ENCODE measurements around the gene GSTT2.
A peak's percentile ranks its signal among the peaks of the same experiment; 100 is the strongest.
"Not testable (repeated sequence)": the region's sequence is repeated elsewhere in the genome, so short reads cannot be mapped to it uniquely, and the experiment has no call there.

The GSTT2 gene

DNA sequence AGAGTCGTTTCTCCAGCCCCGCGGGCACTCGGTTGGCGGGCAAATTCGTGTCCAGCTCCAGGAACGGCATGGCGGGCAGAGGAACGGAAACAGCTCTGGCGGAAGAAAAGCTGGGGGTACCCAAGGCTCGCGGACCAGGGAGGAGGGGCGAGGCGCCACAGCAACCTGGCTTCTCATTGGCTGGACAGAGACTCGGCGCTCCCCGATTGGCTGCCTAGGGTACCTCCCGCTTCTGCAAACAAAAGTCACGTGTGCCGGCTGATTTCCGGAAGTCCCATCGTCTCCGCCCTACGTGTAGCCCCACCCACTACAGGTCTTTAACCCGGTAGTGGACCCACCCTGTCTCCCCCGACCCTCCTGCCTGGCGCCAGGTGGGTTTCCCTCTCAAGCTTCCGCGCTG is 5.6 kb upstream of the GSTT2 start, which contains the start of gene DDT:
Gene DDT, minus strand, starts transcription at position 97 of the 400 bp plus-strand sequence. Its CDS starts 27 bp downstream, at position 70.
- not testable (repeated sequence) for DNase-seq (ENCODE audit: low spot score)
- peak; percentile 82 for FAIRE-seq

DNA sequence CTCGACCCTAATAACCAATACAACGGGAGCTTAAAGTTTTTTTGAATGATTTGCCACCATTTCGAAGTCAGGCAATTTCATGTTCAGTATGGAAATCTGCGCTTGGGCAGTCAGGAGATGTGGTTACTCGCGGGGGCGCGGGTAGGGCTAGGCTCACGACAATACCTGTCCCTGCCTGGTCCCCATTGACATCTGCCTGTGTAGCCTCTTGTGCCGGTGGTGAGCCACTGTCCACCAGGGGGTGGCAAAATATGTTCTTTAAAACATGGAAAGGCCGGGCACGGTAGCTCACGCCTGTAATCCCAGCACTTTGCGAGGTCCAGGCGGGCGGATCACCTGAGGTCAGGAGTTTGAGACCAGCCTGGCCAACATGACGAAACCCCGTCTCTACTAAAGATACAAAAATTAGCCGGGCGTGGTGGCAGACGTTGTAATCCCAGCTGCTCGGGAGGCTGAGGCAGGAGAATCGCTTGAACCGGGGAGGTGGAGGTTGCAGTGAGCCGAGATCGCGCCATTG is 5.0 kb upstream of the GSTT2 start:
- DNase-seq (ENCODE audit: low spot score); FAIRE-seq: not testable (repeated sequence)

GRCh38 chr22:23977304-23977703 is 2.6 kb upstream of the GSTT2 start:
- FAIRE-seq; DNase-seq (ENCODE audit: low spot score): not testable (repeated sequence)

- FAIRE-seq; DNase-seq (ENCODE audit: low spot score): not testable (repeated sequence)
Measured at GRCh38 chr22:23980567-23980966, 633 bp downstream of the GSTT2 start.

DNA sequence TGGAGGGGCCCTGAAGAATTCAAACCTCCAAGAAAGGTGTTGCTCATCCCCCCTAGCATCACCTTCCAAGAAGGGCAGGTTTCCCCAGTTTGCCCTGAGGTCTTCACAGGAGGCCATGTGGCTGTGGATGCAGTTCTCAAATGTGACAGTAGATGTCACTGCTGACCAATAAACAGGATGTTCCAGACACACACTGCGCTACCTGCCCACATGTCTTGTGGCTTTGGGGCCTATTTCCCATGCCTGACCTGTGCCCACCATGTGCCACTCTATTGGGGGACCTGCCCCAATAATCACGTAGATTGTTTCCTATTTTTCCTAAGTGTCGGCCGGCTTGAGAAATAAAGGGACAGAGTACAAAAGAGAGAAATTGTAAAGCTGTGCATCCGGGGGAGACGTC is 4.5 kb downstream of the GSTT2 start:
- no peak for DNase-seq (ENCODE audit: low spot score)
- no peak for FAIRE-seq

GRCh38 chr22:23986089-23986488 is 6.2 kb downstream of the GSTT2 start:
- DNase-seq (ENCODE audit: low spot score); FAIRE-seq: not testable (repeated sequence)

DNA sequence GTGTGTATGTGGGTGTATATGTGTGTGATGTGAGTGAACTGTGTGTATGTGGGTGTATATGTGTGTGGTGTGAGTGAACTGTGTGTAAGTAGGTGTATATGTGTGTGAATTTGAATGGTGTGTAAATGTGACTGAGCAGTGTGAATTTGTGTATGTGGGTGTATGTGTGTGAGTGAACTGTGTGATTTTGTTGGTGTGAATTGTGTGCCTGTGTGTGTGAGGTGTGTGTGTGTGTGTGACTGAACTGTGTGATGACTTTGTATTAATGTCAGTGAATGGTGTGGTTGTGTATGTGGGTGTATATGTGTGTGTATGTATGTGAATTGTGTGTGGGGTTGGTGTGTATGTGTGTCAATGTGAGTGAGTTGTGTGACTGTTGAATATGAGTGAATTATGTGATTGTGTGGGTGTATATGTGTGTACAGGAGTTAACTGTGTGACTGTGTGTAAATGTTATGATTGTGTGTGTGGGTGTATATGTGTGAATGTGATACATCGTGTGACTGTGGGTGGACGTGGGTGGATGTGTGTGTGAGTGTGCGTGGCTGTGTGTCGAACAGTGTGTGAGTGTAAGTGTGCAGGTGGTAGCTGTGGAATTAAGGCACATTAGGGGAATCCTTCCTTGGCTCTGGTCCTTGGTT is 6.7 kb downstream of the GSTT2 start:
- DNase-seq (ENCODE audit: low spot score); FAIRE-seq: not testable (repeated sequence)

DNA sequence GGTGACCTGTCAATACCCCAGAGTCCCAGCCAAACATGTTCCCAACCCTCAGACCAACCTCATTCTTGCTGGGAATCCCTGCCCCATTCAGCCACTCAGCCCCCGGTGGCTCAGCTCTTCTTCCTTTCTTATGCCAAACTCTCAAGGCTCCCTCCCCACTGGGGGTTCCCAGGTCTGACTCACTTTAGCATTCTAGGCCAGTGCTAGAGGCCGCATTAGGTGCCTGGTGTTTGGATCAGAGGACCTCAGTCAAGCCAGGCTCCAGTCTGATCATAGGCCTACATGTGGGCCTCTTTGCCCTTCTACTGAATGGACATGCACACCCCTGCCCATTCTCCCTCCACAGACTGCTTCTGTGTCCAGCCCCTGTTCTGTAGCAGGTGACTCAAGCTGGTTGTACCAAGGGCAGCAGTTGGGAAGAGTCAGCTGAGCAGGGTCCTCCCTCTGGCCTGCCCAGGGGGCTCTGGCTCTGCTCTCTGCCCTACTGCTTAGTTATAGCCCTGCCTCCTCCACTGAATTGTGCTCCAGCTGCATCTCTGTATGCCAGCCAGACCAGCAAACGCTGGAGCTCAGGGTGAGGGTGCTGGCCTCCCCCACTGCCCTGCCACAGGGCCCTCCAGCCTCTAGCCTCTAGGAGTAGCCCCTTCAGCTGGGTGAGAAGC is 9.8 kb downstream of the GSTT2 start:
- DNase-seq (ENCODE audit: low spot score); FAIRE-seq: not testable (repeated sequence)

- FAIRE-seq; DNase-seq (ENCODE audit: low spot score): not testable (repeated sequence)
Measured at GRCh38 chr22:23993080-23993479, 13.1 kb downstream of the GSTT2 start.

DNA sequence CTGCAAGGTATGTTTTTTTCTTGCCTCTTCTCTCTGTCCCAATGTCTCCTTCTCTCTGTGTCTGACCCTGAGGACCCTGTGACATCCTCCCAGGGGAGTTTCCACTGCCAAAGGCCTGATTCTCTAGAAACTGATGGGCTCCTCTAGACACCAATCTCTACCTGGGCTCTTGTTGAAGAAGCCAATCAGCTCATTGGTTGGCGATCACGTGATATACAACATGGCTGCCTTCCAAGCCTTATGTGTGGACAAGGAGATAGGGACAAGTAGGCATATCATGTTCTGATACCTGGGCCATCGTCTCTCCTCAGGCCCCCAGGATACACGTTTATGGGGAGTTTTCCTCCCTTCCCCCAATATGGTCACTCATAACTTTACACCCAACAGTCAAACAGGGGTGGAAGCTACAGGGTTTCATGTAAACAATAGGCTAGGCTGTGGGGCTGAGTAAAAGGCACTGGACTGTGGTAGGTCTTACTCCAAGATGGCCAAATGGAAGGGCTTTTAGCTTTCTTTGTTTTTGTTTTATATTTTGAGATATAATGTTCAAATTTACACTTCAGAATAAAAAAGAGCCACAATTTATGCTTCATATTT is 13.7 kb downstream of the GSTT2 start:
- not testable (repeated sequence) for FAIRE-seq; DNase-seq (ENCODE audit: low spot score)

- FAIRE-seq: no peak
- no peak for DNase-seq (ENCODE audit: low spot score)
Measured at GRCh38 chr22:23997092-23997491, 17.2 kb downstream of the GSTT2 start.

GRCh38 chr22:23999779-24000178 is 19.8 kb downstream of the GSTT2 start:
- not testable (repeated sequence) for FAIRE-seq; DNase-seq (ENCODE audit: low spot score)

GRCh38 chr22:24001314-24001713 is 21.4 kb downstream of the GSTT2 start:
- DNase-seq (ENCODE audit: low spot score): no peak
- FAIRE-seq: no peak

GRCh38 chr22:24002272-24002671 is 22.3 kb downstream of the GSTT2 start:
- FAIRE-seq: no peak
- DNase-seq (ENCODE audit: low spot score): no peak

DNA sequence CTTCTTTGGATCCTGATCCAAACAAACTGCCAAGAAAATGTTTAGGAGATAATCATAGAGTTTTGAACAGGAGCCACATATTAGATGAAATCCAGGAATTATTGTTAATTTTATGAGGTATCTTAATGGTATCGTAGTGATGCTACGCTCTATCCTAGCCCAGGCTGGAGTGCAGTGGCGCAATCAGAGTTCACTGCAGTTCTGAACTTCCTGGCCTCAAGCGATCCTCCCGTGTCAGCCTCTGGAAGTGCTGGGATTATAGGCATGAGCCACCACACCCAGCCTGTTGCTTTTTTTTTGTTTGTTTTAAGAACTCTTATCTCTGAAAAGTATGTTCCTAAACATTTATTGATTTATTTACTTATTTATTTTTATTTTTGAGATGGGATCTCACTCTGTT is 22.9 kb downstream of the GSTT2 start:
- DNase-seq (ENCODE audit: low spot score): no peak
- FAIRE-seq: no peak

- no peak for FAIRE-seq
- no peak for DNase-seq (ENCODE audit: low spot score)
Measured at GRCh38 chr22:24003887-24004286, 24.0 kb downstream of the GSTT2 start.

DNA sequence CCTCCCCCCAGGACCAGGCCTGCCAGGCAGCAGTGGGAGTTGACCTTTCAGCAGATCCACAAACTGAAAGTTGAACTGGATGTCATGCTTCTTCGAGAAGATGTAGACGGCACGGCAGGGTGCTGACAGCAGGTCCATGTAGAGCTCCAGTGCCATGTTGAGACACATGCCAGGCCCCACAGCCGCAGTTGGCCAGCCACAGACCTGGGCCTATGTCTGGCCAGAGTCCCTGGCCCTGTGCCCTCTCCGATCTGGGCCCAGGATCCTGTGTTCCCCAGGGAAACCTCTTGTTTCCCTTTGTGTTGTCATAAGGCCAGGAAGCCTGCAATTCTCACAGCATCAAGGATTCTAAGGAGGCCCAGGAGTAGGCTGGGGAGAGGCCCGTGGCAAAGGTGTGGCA is 25.3 kb downstream of the GSTT2 start, which contains the start of gene GSTT4:
Gene GSTT4, minus strand, starts transcription at position 253 of the 400 bp plus-strand sequence. Its CDS starts 97 bp downstream, at position 156.
- no peak for FAIRE-seq

GRCh38 chr22:24006207-24006913 is 26.4 kb downstream of the GSTT2 start:
- FAIRE-seq: no peak

More for the DNA sequence above, 25.3 kb downstream of the GSTT2 start, which contains the start of gene GSTT4:
- no peak for DNase-seq (ENCODE audit: low spot score)

GRCh38 chr22:24006914-24007214 is 26.9 kb downstream of the GSTT2 start:
- FAIRE-seq (no peak), DNase-seq (ENCODE audit: low spot score) (no peak)

More at GRCh38 chr22:24006207-24006913, 26.4 kb downstream of the GSTT2 start:
- DNase-seq (ENCODE audit: low spot score): no peak

GRCh38 chr22:24007253-24008021 is 27.5 kb downstream of the GSTT2 start:
- FAIRE-seq (no peak), DNase-seq (ENCODE audit: low spot score) (no peak)

DNA sequence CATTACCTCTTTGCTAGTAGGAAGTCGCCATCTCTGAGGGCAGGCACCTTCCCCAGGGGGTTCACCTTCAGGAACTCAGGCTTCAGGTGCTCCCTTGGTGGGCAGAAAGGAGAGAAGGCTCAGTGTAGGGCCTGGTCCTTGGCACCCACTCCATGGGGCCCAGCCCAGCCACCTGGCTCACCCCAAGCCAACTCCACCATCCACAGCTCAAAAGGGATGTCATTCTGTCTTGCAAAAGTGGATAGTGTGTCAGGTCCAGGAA is 28.0 kb downstream of the GSTT2 start:
- no peak for FAIRE-seq

More for the DNA sequence above, 28.0 kb downstream of the GSTT2 start:
- no peak for DNase-seq (ENCODE audit: low spot score)

Data from RCC 7860 (cell line).